ENCODE measurements around the gene GTPBP10. TPM values are rescaled to one million over a fixed set of nuclear protein-coding genes. Genes with fewer than 3 reads are reported as not detected.
A peak's percentile ranks its signal among the peaks of the same experiment; 100 is the strongest.
"Not testable (repeated sequence)": the region's sequence is repeated elsewhere in the genome, so short reads cannot be mapped to it uniquely, and the experiment has no call there.

GTPBP10 gene
- total and polyA plus RNA-seq, 12 donors: 7.2 to 32.8 (median 22.0) TPM

GRCh38 chr7:90345595-90346335, 751 bp upstream of the GTPBP10 start:
- Histone ChIP-seq H3K27ac (peak overlapping the region; percentile 22 to 89 (median 88)), H3K9me3 (replicated peaks in 1 of 3) (no peaks in the 10 kb centered on the region), H3K36me3 (replicated peaks in 1 of 2) (no peaks in the 10 kb centered on the region), H3K4me3 (peak overlapping the region in 3 of 4 donors; percentile 7 to 96 (median 90)), H3K4me1 (replicated peaks in 1 of 2) (peaks cover 4 to 20% of the 10 kb centered on the region in 2 donors), H3K27me3 (no peaks in the 10 kb centered on the region)
- peak in 6 of 7 donors; percentile 18 to 51 (median 36) for DNase-seq
- 2 to 5% (median 4%) methylated on average over 18 of the region's 18 CpGs for WGBS, 4 donors
- intact Hi-C loops (cut with DNase I): no loop called here
- TF ChIP-seq CTCF (IDR thresholded peaks at IDR 0.05): no peak
- peak in 1 of 2 donors; percentile 33 for TF ChIP-seq POLR2A (IDR thresholded peaks at IDR 0.05)

GRCh38 chr7:90347759-90348158, 1.2 kb downstream of the GTPBP10 start:
- H3K4me1 ChIP-seq (replicated peaks in 1 of 2): peaks cover 4 to 20% of the 10 kb centered on the region in 2 donors
- no peaks in the 10 kb centered on the region for H3K9me3 ChIP-seq (replicated peaks in 1 of 3)
- H3K27ac ChIP-seq: no peak overlapping the region
- no peaks in the 10 kb centered on the region for H3K36me3 ChIP-seq (replicated peaks in 1 of 2)
- WGBS, 4 donors: 60 to 69% (median 64%) methylated on average over 4 of the region's 4 CpGs
- no peak for DNase-seq
- no peak overlapping the region for H3K4me3 ChIP-seq
- H3K27me3 ChIP-seq: no peaks in the 10 kb centered on the region
- intact Hi-C loops (cut with DNase I): no loop called here
- TF ChIP-seq POLR2A (IDR thresholded peaks at IDR 0.05): no peak
- TF ChIP-seq CTCF (IDR thresholded peaks at IDR 0.05): no peak

- H3K27ac ChIP-seq: no peak overlapping the region
- peaks cover 0 to 3% of the 10 kb centered on the region in 2 donors for H3K36me3 ChIP-seq (replicated peaks in 1 of 2)
- no peak overlapping the region for H3K4me3 ChIP-seq
- intact Hi-C loops (cut with DNase I): no loop called here
- no peaks in the 10 kb centered on the region for H3K27me3 ChIP-seq
- DNase-seq: no peak
- no peaks in the 10 kb centered on the region for H3K9me3 ChIP-seq (replicated peaks in 1 of 3)
- peaks cover 4 to 20% of the 10 kb centered on the region in 2 donors for H3K4me1 ChIP-seq (replicated peaks in 1 of 2)
- TF ChIP-seq CTCF (IDR thresholded peaks at IDR 0.05): no peak
- TF ChIP-seq POLR2A (IDR thresholded peaks at IDR 0.05): no peak
- WGBS, 4 donors: 58 to 74% (median 71%) methylated on average over 4 of the region's 4 CpGs
Measured at GRCh38 chr7:90349305-90349704, 2.8 kb downstream of the GTPBP10 start.

- H3K36me3 ChIP-seq (replicated peaks in 1 of 2); H3K4me3 ChIP-seq; H3K27me3 ChIP-seq; intact Hi-C loops (cut with DNase I); H3K27ac ChIP-seq; DNase-seq; H3K9me3 ChIP-seq (replicated peaks in 1 of 3): not testable (repeated sequence)
- WGBS, 4 donors: 93 to 98% (median 95%) methylated on average over 3 of the region's 3 CpGs
- peaks cover 4 to 17% of the 10 kb centered on the region in 2 donors for H3K4me1 ChIP-seq (replicated peaks in 1 of 2)
Measured at GRCh38 chr7:90350032-90350431, 3.5 kb downstream of the GTPBP10 start.

- H3K9me3 ChIP-seq (replicated peaks in 1 of 3): no peaks in the 10 kb centered on the region
- H3K27ac ChIP-seq: no peak overlapping the region
- H3K4me1 ChIP-seq (replicated peaks in 1 of 2): peaks cover 4 to 11% of the 10 kb centered on the region in 2 donors
- TF ChIP-seq POLR2A (IDR thresholded peaks at IDR 0.05) (no peak), CTCF (IDR thresholded peaks at IDR 0.05) (no peak)
- intact Hi-C loops (cut with DNase I): no loop called here
- no peaks in the 10 kb centered on the region for H3K27me3 ChIP-seq
- H3K4me3 ChIP-seq: no peak overlapping the region
- no peak for DNase-seq
- peaks cover 0 to 17% of the 10 kb centered on the region in 2 donors for H3K36me3 ChIP-seq (replicated peaks in 1 of 2)
Measured at GRCh38 chr7:90351987-90352386, 5.5 kb downstream of the GTPBP10 start.
